ENCODE data around the gene RAI1. TPM values are rescaled to one million over a fixed set of nuclear protein-coding genes. Genes with fewer than 3 reads are reported as not detected.

RAI1 gene
- total and polyA plus RNA-seq, 2 donors, result 17.5 to 20.2 TPM

- Histone ChIP-seq H3K36me3 (ENCODE audit: insufficient read depth) (no peaks in the 10 kb centered on the region), H3K4me1 (ENCODE audit: insufficient read depth) (no peaks in the 10 kb centered on the region), H3K27ac (ENCODE audit: low read depth) (no peak overlapping the region), H3K4me3 (ENCODE audit: low read depth, low read length) (no peak overlapping the region)
- no peak for DNase-seq (ENCODE audit: extremely low spot score)
- WGBS, result 93% methylated on average over 5 of the region's 5 CpGs
Observed at GRCh38 chr17:17847726-17848125, 166.5 kb downstream of the RAI1 start.

DNA sequence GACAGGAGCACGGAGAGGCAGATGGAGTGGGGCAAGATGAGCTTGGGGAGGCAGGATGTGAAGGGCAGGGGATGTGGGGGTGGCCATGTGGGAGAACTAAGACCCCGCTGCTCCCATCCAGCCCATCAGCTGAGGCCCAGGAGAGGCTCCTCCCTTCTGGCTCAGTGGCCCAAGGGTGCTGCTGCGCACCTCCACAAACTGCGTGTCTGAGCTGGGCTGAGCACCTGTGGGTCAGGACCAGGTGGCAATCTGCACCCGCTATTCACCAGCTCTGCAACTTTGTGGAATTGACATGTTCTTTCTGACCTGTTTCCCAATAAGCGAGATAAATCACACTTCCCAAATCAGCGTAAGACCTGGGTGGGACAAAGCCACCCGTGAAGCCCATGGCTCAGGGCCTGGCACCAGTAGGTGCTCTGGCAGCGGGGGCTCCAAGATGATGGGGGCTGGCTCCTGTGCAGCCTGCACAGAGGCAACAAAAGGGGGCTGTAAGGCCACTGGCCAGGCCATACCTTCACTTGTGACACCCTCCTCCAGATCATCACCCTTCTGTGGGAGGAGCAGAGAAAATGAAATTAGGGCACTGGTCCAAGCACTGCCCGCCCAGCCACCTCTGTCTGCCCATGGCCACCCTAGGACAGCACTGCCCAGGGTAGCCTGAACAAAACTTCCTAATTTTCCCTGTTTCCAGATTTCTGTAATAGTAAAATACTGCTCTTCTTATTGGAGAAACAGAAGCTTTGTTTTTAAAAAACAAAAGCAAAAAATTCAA is 167.2 kb downstream of the RAI1 start:
- no peaks in the 10 kb centered on the region for H3K4me1 ChIP-seq (ENCODE audit: insufficient read depth)
- no peaks in the 10 kb centered on the region for H3K36me3 ChIP-seq (ENCODE audit: insufficient read depth)
- 94% methylated on average over 10 of the region's 10 CpGs for WGBS
- H3K27ac ChIP-seq (ENCODE audit: low read depth), result no peak overlapping the region
- H3K4me3 ChIP-seq (ENCODE audit: low read depth, low read length), result no peak overlapping the region
- no peak for DNase-seq (ENCODE audit: extremely low spot score)

DNA sequence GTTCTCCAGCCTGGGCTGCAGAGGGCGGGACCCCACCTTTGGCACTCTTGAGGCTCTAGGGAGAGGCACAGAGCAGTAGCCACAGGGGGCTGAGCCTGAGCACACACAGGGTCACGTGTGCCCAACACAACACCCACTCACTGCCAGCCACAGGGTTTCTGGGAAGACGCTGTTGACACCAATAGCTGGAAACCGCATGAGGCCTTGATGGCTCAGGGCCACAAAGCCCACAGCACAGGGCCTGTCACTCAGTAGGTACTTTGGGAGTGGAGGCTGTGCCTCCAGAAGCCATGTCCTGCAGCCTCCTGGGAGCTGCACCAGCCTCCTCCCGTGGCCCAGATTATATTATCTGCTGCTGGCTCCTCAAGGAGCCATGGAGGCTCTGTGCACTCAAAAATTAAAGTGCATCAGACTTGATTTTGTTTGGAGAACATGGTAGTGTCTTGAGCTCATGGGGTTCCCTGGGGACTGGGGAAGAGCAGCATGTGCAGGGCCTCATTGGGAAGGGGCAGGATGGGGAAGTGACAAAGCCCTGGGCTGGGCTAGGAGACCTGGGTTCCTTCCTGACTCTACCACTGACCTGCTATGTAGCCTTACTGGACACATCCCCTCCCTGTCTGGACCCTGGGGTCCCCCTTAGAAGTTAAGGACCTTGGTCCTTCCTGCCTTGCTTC is 168.0 kb downstream of the RAI1 start:
- H3K4me1 ChIP-seq (ENCODE audit: insufficient read depth), result no peaks in the 10 kb centered on the region
- 62% methylated on average over 5 of the region's 5 CpGs for WGBS

DNA sequence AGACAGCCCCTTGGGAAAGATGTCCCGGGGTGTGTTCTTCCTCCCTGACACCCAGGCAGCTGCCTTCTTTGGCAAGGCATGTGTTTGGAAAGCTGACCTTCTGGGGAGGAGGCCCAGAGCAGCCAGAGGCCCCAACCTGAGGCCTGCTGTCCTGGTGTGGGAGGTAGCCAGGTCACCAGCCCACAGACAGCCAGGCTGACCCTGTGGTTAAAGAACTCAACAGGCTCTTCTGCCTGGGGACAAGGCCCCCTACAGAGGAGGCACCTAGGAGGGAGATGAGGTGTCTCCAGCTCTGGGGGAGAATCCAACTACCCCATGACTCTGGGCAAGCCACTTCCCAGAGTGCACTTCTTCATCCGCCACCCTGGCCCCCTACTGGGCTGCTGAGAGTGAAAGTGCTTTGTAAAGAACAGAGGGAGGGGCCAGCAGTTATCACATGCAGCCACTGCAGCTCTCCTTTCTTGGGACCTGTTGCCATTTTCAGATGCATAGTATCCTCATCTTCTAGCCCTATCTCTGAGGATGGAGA is 168.7 kb downstream of the RAI1 start:
- Histone ChIP-seq H3K27ac (ENCODE audit: low read depth) (peak overlapping the region; percentile 51), H3K4me3 (ENCODE audit: low read depth, low read length) (no peak overlapping the region), H3K4me1 (ENCODE audit: insufficient read depth) (no peaks in the 10 kb centered on the region), H3K36me3 (ENCODE audit: insufficient read depth) (no peaks in the 10 kb centered on the region)
- 52% methylated on average over 2 of the region's 2 CpGs for WGBS
- no peak for DNase-seq (ENCODE audit: extremely low spot score)

More for the DNA sequence above, 168.0 kb downstream of the RAI1 start:
- no peak for DNase-seq (ENCODE audit: extremely low spot score)
- no peaks in the 10 kb centered on the region for H3K36me3 ChIP-seq (ENCODE audit: insufficient read depth)
- H3K4me3 ChIP-seq (ENCODE audit: low read depth, low read length), result no peak overlapping the region
- H3K27ac ChIP-seq (ENCODE audit: low read depth), result no peak overlapping the region

GRCh38 chr17:17851103-17852002 is 170.1 kb downstream of the RAI1 start:
- no peak for DNase-seq (ENCODE audit: extremely low spot score)
- no peaks in the 10 kb centered on the region for H3K4me1 ChIP-seq (ENCODE audit: insufficient read depth)
- no peak overlapping the region for H3K27ac ChIP-seq (ENCODE audit: low read depth)
- H3K4me3 ChIP-seq (ENCODE audit: low read depth, low read length), result no peak overlapping the region
- 80% methylated on average over 21 of the region's 21 CpGs for WGBS
- H3K36me3 ChIP-seq (ENCODE audit: insufficient read depth), result no peaks in the 10 kb centered on the region

DNA sequence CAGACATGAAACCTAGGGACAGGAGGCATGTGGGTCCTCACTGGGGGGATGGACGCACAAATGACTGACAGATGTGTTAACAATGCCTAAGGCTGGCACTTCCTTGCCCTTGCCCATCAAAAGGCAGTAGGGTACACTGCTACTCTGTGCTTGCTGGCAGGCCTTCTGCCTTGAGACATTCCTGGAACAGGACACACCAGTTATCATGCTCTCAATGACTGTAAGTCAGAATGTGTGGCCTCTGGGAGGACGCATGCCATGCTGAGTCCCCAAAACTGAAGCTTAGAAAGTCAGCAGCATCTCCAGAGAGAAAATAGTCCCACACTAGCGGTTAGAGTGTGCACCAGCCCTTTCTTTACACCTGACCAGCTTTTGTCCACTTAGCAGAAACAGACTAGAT is 171.7 kb downstream of the RAI1 start:
- DNase-seq (ENCODE audit: extremely low spot score), result no peak
- H3K4me1 ChIP-seq (ENCODE audit: insufficient read depth), result no peaks in the 10 kb centered on the region
- H3K4me3 ChIP-seq (ENCODE audit: low read depth, low read length), result no peak overlapping the region
- H3K27ac ChIP-seq (ENCODE audit: low read depth), result no peak overlapping the region
- no peaks in the 10 kb centered on the region for H3K36me3 ChIP-seq (ENCODE audit: insufficient read depth)
- WGBS, result 94% methylated on average over 3 of the region's 3 CpGs

GRCh38 chr17:17853811-17854447 is 172.7 kb downstream of the RAI1 start:
- WGBS, result 91% methylated on average over 8 of the region's 8 CpGs
- Histone ChIP-seq H3K4me1 (ENCODE audit: insufficient read depth) (no peaks in the 10 kb centered on the region), H3K27ac (ENCODE audit: low read depth) (no peak overlapping the region)

DNA sequence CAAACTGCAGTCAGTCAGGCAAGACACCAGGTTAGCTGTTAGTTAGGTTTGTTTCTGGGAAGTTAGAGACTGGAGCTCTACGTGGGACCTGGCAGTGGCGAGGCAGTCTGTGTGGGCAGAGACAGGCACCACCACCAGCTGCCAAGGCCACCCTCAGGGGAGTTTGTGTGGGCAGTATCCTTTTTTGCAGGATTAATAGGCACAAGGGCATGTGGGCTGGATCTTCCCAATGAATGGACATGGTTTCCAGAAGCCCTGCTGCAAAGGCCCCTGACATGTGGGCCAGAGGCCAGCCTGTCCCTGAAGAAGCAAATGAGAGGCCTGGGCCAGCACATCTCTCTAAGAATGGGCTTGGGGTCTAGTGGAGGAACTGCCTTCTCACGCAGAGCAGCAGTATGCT is 174.7 kb downstream of the RAI1 start:
- H3K27ac ChIP-seq (ENCODE audit: low read depth), result no peak overlapping the region
- no peak overlapping the region for H3K4me3 ChIP-seq (ENCODE audit: low read depth, low read length)
- no peaks in the 10 kb centered on the region for H3K36me3 ChIP-seq (ENCODE audit: insufficient read depth)
- DNase-seq (ENCODE audit: extremely low spot score), result no peak
- WGBS, result 79% methylated on average over 3 of the region's 3 CpGs
- no peaks in the 10 kb centered on the region for H3K4me1 ChIP-seq (ENCODE audit: insufficient read depth)

More at GRCh38 chr17:17853811-17854447, 172.7 kb downstream of the RAI1 start:
- H3K36me3 ChIP-seq (ENCODE audit: insufficient read depth), result no peaks in the 10 kb centered on the region
- no peak overlapping the region for H3K4me3 ChIP-seq (ENCODE audit: low read depth, low read length)
- DNase-seq (ENCODE audit: extremely low spot score), result no peak

DNA sequence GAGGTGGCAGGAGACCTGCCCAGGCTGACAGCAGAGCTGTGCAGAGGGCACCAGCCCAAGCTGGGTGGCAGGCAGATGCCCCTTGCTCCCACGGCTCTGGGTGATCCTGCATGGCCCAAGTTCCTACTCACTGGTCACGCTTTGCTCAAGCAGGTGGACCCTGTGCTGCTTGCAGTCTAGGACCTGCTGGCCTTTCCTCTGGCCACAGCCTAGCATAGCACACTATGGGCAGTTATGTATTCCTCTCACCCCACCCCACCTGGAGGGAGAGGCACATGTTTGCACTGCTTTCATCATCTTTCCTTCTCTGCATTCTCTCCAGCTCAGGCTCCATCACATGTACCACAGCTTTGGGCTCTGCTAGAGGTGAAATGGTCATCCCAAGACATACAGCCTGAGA is 175.1 kb downstream of the RAI1 start:
- Histone ChIP-seq H3K4me1 (ENCODE audit: insufficient read depth) (no peaks in the 10 kb centered on the region), H3K27ac (ENCODE audit: low read depth) (no peak overlapping the region), H3K4me3 (ENCODE audit: low read depth, low read length) (no peak overlapping the region), H3K36me3 (ENCODE audit: insufficient read depth) (no peaks in the 10 kb centered on the region)
- DNase-seq (ENCODE audit: extremely low spot score), result no peak
- 96% methylated on average over 2 of the region's 2 CpGs for WGBS

GRCh38 chr17:17857496-17857895 is 176.2 kb downstream of the RAI1 start:
- no peak for DNase-seq (ENCODE audit: extremely low spot score)
- H3K4me3 ChIP-seq (ENCODE audit: low read depth, low read length), result no peak overlapping the region
- H3K36me3 ChIP-seq (ENCODE audit: insufficient read depth), result no peaks in the 10 kb centered on the region
- H3K4me1 ChIP-seq (ENCODE audit: insufficient read depth), result no peaks in the 10 kb centered on the region
- 94% methylated on average over 4 of the region's 4 CpGs for WGBS
- H3K27ac ChIP-seq (ENCODE audit: low read depth), result no peak overlapping the region

DNA sequence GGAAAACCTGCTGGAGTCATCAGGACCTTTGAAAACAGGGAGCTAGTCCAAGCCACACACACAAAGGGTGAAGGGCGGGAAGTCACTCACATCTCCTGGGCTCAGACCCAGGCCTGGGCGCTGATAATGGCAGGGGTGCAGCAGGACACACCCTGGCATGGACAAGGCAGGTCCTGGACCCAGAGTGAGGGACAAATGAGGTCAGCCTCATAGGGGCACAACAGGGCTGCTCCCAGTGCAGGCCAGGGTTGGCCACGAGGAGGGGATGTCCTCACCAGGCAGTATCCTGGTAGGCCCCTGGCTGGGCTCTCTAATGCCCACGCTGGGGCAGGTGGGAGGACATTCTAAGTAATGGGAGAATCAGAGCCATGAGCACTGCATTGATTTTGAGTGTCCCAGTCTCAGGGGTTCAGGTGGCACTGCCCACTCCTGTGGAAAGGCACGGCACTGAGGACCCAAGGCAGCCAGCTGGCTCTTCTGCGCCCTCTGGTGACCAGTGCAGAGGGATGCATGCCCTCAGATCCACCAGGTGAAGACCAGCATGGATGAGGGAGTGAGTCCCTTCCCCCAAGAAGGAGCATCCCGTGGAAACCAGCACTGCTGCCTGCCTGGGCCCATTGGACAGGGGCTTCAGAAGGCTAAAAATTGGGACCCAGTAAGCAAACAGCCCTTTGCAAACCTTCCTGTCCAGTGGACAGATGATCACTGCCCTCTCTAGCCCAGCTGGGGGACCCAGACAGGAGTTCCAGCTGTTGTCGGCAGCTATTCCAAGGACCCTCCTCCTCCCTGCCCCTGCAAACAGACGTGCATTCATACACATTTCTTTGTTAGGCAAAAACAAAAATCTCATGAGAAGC is 178.9 kb downstream of the RAI1 start:
- Histone ChIP-seq H3K4me1 (ENCODE audit: insufficient read depth) (no peaks in the 10 kb centered on the region), H3K27ac (ENCODE audit: low read depth) (no peak overlapping the region), H3K4me3 (ENCODE audit: low read depth, low read length) (no peak overlapping the region), H3K36me3 (ENCODE audit: insufficient read depth) (no peaks in the 10 kb centered on the region)
- DNase-seq (ENCODE audit: extremely low spot score), result no peak
- 41% methylated on average over 9 of the region's 9 CpGs for WGBS

DNA sequence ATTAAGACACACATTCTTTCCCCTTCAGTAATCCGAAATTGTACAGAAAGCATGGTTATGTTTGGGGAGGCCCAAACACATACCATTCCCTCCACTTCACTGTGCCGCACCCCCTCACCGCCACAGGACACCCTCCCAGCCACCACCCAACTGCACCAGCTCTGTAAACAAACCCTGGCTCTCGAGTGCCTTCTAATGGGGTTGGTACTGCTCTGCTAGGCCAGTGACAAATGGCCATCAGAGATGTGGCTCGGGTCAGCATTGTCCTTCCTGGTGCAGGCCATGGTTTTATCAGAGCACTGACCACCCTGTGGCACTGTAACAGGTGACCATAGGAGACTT is 179.5 kb downstream of the RAI1 start:
- H3K4me3 ChIP-seq (ENCODE audit: low read depth, low read length), result no peak overlapping the region
- H3K27ac ChIP-seq (ENCODE audit: low read depth), result no peak overlapping the region
- DNase-seq (ENCODE audit: extremely low spot score), result no peak
- no peaks in the 10 kb centered on the region for H3K4me1 ChIP-seq (ENCODE audit: insufficient read depth)
- no peaks in the 10 kb centered on the region for H3K36me3 ChIP-seq (ENCODE audit: insufficient read depth)
- WGBS, result 73% methylated on average over 5 of the region's 5 CpGs
